Measurements from ENCODE around the gene ARL14EPL. TPM values are rescaled to one million over a fixed set of nuclear protein-coding genes. Genes with fewer than 3 reads are reported as not detected.

The ARL14EPL gene
- total and polyA plus RNA-seq, 8 donors = not detected

DNA sequence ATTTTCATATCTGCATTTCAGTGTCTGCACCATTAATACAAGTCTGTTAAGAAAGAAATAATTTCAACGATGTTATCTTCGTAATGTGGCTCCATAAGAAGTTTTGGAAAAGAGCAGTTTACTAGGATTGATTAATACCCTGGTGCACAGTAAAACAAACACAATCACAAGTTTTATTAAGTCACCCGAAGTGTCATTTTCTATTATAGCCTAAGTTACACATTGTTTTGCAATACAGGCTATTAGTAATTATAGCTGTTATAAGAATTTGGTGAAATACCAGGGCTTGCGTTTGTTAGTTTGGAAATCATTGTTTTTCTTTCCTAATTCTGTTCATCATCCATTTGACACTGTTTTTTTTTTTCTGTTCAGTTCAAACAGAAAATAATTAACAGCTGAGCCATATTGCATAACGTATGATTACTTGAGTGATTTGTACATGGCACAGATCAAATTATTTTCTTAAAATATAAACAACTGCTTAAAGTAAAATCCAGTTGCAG lies 39.4 kb upstream of the ARL14EPL start:
- intact Hi-C loops (cut with DNase I) = no loop called here
- FAIRE-seq (no peak), ATAC-seq (no peak), DNase-seq (no peak)
- WGBS, 2 donors = 25 to 28% methylated on average over 5 of the region's 5 CpGs
- Histone ChIP-seq H3K27ac (no peak overlapping the region), H3K27me3 (no peaks in the 10 kb centered on the region), H3K4me3 (no peak overlapping the region), H3K4me1 (peaks cover 0 to 6% (median 0%) of the 10 kb centered on the region in 3 donors), H3K36me3 (no peaks in the 10 kb centered on the region), H3K9me3 (no peaks in the 10 kb centered on the region)
- TF ChIP-seq CTCF (IDR thresholded peaks at IDR 0.05) = no peak

- no peaks in the 10 kb centered on the region for H3K27me3 ChIP-seq
- no peaks in the 10 kb centered on the region for H3K36me3 ChIP-seq
- no peak for TF ChIP-seq CTCF (IDR thresholded peaks at IDR 0.05)
- H3K27ac ChIP-seq = no peak overlapping the region
- H3K4me3 ChIP-seq = no peak overlapping the region
- no peak for DNase-seq
- no peaks in the 10 kb centered on the region for H3K9me3 ChIP-seq
- H3K4me1 ChIP-seq = peaks cover 0 to 6% (median 0%) of the 10 kb centered on the region in 3 donors
- no peak for ATAC-seq
- intact Hi-C loops (cut with DNase I) = no loop called here
- 80 to 81% methylated on average over 6 of the region's 6 CpGs for WGBS, 2 donors
- FAIRE-seq = no peak
Observed at GRCh38 chr5:115995351-115995750, 36.9 kb upstream of the ARL14EPL start.

- H3K9me3 ChIP-seq = no peaks in the 10 kb centered on the region
- H3K27ac ChIP-seq = no peak overlapping the region
- intact Hi-C loops (cut with DNase I) = no loop called here
- no peak for ATAC-seq
- no peak overlapping the region for H3K4me3 ChIP-seq
- 73 to 80% methylated on average over 6 of the region's 6 CpGs for WGBS, 2 donors
- FAIRE-seq = no peak
- no peak for TF ChIP-seq CTCF (IDR thresholded peaks at IDR 0.05)
- H3K36me3 ChIP-seq = no peaks in the 10 kb centered on the region
- DNase-seq = no peak
- H3K4me1 ChIP-seq = no peaks in the 10 kb centered on the region
- no peaks in the 10 kb centered on the region for H3K27me3 ChIP-seq
Observed at GRCh38 chr5:116002116-116002906, 30.0 kb upstream of the ARL14EPL start.

GRCh38 chr5:116004248-116004647 lies 28.0 kb upstream of the ARL14EPL start:
- WGBS, 2 donors = 70 to 77% methylated on average over 3 of the region's 3 CpGs
- FAIRE-seq = no peak

More at GRCh38 chr5:116004248-116004647, 28.0 kb upstream of the ARL14EPL start:
- Histone ChIP-seq H3K27ac (no peak overlapping the region), H3K4me1 (no peaks in the 10 kb centered on the region), H3K27me3 (no peaks in the 10 kb centered on the region), H3K9me3 (no peaks in the 10 kb centered on the region), H3K36me3 (no peaks in the 10 kb centered on the region), H3K4me3 (no peak overlapping the region)
- no peak for DNase-seq
- no peak for TF ChIP-seq CTCF (IDR thresholded peaks at IDR 0.05)
- intact Hi-C loops (cut with DNase I) = no loop called here
- no peak for ATAC-seq
